H9 (cell line): ENCODE measurements around the gene RTP4. TPM values are rescaled to one million over a fixed set of nuclear protein-coding genes. Genes with fewer than 3 reads are reported as not detected.

Experiments used
- DNase-seq: peaks from one replicate; pipeline ENCODE4 v3.0.0-alpha.2; 2017
- H2AFZ ChIP-seq: one replicate; pipeline ENCODE4 v1.6.1; 2013; ENCODE audit warnings: mild to moderate bottlenecking, low read length, control low read depth, moderate library complexity
- H2AK5ac ChIP-seq: 2 replicates; pipeline ENCODE4 v1.6.1; 2013; ENCODE audit warnings: low read length, control low read depth, mixed read lengths; ENCODE audit not compliant: insufficient read length
- H2BK120ac ChIP-seq: one replicate; pipeline ENCODE4 v1.6.1; 2013; ENCODE audit warnings: low read depth, mild to moderate bottlenecking, low read length, control low read depth, inconsistent platforms; ENCODE audit not compliant: poor library complexity, severe bottlenecking
- H2BK12ac ChIP-seq: 2 replicates; pipeline ENCODE4 v1.6.1; 2013; ENCODE audit warnings: low read length, control low read depth, mixed read lengths, low read depth; ENCODE audit not compliant: insufficient read length
- H2BK15ac ChIP-seq: 2 replicates; pipeline ENCODE4 v1.6.1; 2013; ENCODE audit warnings: low read depth, low read length, control low read depth
- H2BK20ac ChIP-seq: one replicate; pipeline ENCODE4 v1.6.1; 2013; ENCODE audit warnings: low read depth, mild to moderate bottlenecking, low read length, control low read depth, inconsistent platforms; ENCODE audit not compliant: poor library complexity, severe bottlenecking
- H2BK5ac ChIP-seq: 2 replicates; pipeline ENCODE4 v1.6.1; 2013; ENCODE audit warnings: low read length, control low read depth, mixed read lengths; ENCODE audit not compliant: insufficient read length
- H3K14ac ChIP-seq: 2 replicates; pipeline ENCODE4 v1.6.1; 2013; ENCODE audit warnings: low read length, control low read depth; ENCODE audit not compliant: insufficient read depth
- H3K18ac ChIP-seq: 2 replicates; pipeline ENCODE4 v1.6.1; 2013; ENCODE audit warnings: low read depth, mild to moderate bottlenecking, mixed read lengths, low read length, control low read depth; ENCODE audit not compliant: insufficient read length
- H3K23ac ChIP-seq: 2 replicates; pipeline ENCODE4 v1.6.1; 2013; ENCODE audit warnings: low read length, control low read depth, mixed read lengths, low read depth; ENCODE audit not compliant: insufficient read length
- H3K23me2 ChIP-seq: 2 replicates; pipeline ENCODE4 v1.6.1; 2013; ENCODE audit warnings: low read depth, mild to moderate bottlenecking, mixed read lengths, low read length, control low read depth; ENCODE audit not compliant: insufficient read length, poor library complexity, severe bottlenecking
- H3K27ac ChIP-seq: 2 replicates; pipeline ENCODE4 v1.5.1; 2013; ENCODE audit warnings: low read length, control low read depth, mixed read lengths, low read depth; ENCODE audit not compliant: insufficient read length
- H3K27me3 ChIP-seq: 2 replicates; pipeline ENCODE4 v1.6.1; 2013; ENCODE audit warnings: low read length, control low read depth, inconsistent platforms; ENCODE audit not compliant: insufficient read depth
- H3K4ac ChIP-seq: 2 replicates; pipeline ENCODE4 v1.6.1; 2013; ENCODE audit warnings: low read depth, mild to moderate bottlenecking, control low read depth, inconsistent platforms, low read length, moderate library complexity
- H3K4me1 ChIP-seq: 2 replicates; pipeline ENCODE4 v1.6.1; 2013; ENCODE audit warnings: low read length, control low read depth, inconsistent platforms; ENCODE audit not compliant: insufficient read depth
- H3K4me2 ChIP-seq: 2 replicates; pipeline ENCODE4 v1.6.1; 2013; ENCODE audit warnings: low read length, control low read depth, mixed read lengths; ENCODE audit not compliant: insufficient read length, insufficient read depth
- H3K56ac ChIP-seq: 2 replicates; pipeline ENCODE4 v1.6.1; 2013; ENCODE audit warnings: low read depth, mild to moderate bottlenecking, mixed read lengths, low read length, control low read depth; ENCODE audit not compliant: insufficient read length
- H3K79me1 ChIP-seq: 2 replicates; pipeline ENCODE4 v1.6.1; 2013; ENCODE audit warnings: low read depth, mild to moderate bottlenecking, moderate library complexity, low read length, control low read depth, inconsistent platforms; ENCODE audit not compliant: insufficient read depth, poor library complexity, severe bottlenecking
- H3K79me2 ChIP-seq: 2 replicates; pipeline ENCODE4 v1.6.1; 2013; ENCODE audit warnings: low read length, control low read depth, inconsistent platforms; ENCODE audit not compliant: insufficient read depth
- H3K9ac ChIP-seq: 2 replicates; pipeline ENCODE4 v1.6.1; 2013; ENCODE audit warnings: low read length, control low read depth, mixed read lengths; ENCODE audit not compliant: insufficient read length; ENCODE audit errors: extremely low read depth
- H3K9me3 ChIP-seq: one replicate; pipeline ENCODE4 v1.6.1; 2013; ENCODE audit warnings: low read depth, low read length, inconsistent platforms; ENCODE audit not compliant: control insufficient read depth
- H3T11ph ChIP-seq: one replicate; pipeline ENCODE4 v1.6.1; 2013; ENCODE audit warnings: mild to moderate bottlenecking, low read length, control low read depth, inconsistent platforms
- H4K20me1 ChIP-seq: one replicate; pipeline ENCODE4 v1.6.1; 2013; ENCODE audit not compliant: control insufficient read depth, insufficient read length, insufficient read depth
- H4K5ac ChIP-seq: 2 replicates; pipeline ENCODE4 v1.6.1; 2013; ENCODE audit warnings: low read depth, mild to moderate bottlenecking, mixed read lengths, low read length, control low read depth; ENCODE audit not compliant: insufficient read length
- H4K8ac ChIP-seq: replicated peaks from 2 replicates; pipeline ENCODE4 v1.6.1; 2013; ENCODE audit warnings: low read length, control low read depth, mixed read lengths, low read depth; ENCODE audit not compliant: insufficient read length
- H4K91ac ChIP-seq: 2 replicates; pipeline ENCODE4 v1.6.1; 2013; ENCODE audit warnings: low read depth, mild to moderate bottlenecking, moderate library complexity, mixed read lengths, low read length, control low read depth; ENCODE audit not compliant: insufficient read length
- H3K27ac Mint-ChIP-seq, 3 experiments: 2 replicates in 2 of 3; 3 replicates in 1 of 3; pipeline ENCODE4 v1.8.0; 2020 to 2021; ENCODE audit warnings: mixed read lengths in 3 of 3, mild to moderate bottlenecking in 1 of 3, moderate library complexity in 1 of 3
- H3K27me3 Mint-ChIP-seq: 2 replicates; pipeline ENCODE4 v1.8.0; 2021; ENCODE audit warnings: low read depth, mild to moderate bottlenecking, moderate library complexity, mixed read lengths
- H3K36me3 Mint-ChIP-seq, 3 experiments: 2 replicates in 2 of 3; 3 replicates in 1 of 3; pipeline ENCODE4 v1.8.0; 2020 to 2021; ENCODE audit warnings: low read depth in 3 of 3, mixed read lengths in 3 of 3; ENCODE audit not compliant: insufficient read depth in 1 of 3
- H3K4me1 Mint-ChIP-seq, 2 experiments: 2 replicates each; pipeline ENCODE4 v1.8.0; 2020; ENCODE audit warnings: mixed read lengths in 2 of 2
- H3K4me3 Mint-ChIP-seq, 2 experiments: 2 replicates in 1 of 2; 3 replicates in 1 of 2; pipeline ENCODE4 v1.8.0; 2020 to 2021; ENCODE audit warnings: mild to moderate bottlenecking in 2 of 2, mixed read lengths in 2 of 2, moderate library complexity in 1 of 2
- H3K9me3 Mint-ChIP-seq, 2 experiments: 2 replicates in 1 of 2; 3 replicates in 1 of 2; pipeline ENCODE4 v1.8.0; 2020; ENCODE audit warnings: mild to moderate bottlenecking in 2 of 2, mixed read lengths in 2 of 2, moderate library complexity in 1 of 2
- total RNA-seq: library from RNA; stranded (reverse); gene quantifications from 2 replicates; pipeline ENCODE4 v1.2.1, GENCODE V29; 2021
- TF ChIP-seq, protein P1 (sequence below): fragments of 200-600 bp; sonication (generic); conservative IDR thresholded peaks from 3 replicates; pipeline ENCODE4 v1.8.0; 2021; ENCODE audit warnings: antibody characterized with exemption, mild to moderate bottlenecking

RTP4 gene
- total RNA-seq, 1 experiment from 2014 or later = not detected

DNA sequence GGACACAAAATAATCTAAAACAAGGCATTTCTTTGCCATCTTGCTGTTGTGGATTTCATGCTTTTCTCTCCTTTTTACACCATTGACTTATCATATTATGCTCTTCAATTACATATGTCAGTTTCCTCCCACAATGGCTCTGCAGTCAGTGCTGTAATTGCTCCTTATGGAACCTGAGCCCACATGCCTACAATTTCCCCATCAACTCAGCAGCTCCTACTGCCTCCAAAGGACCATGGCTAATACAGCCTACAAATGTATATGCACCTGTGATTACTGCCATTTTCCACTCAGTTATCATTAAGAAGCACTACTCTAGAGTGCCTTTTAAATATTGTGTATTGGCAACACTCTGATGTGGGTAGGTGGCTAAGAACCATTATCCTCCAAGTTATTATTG is 30.8 kb downstream of the RTP4 start:
- Mint-ChIP-seq H3K4me1 (no peaks in the 10 kb centered on the region), H3K9me3 (no peaks in the 10 kb centered on the region), H3K36me3 (no peaks in the 10 kb centered on the region), H3K4me3 (no peak overlapping the region), H3K27ac (no peak overlapping the region), H3K27me3 (no peaks in the 10 kb centered on the region; the same call in 1 of the 2 replicates)
- Histone ChIP-seq H3K79me1 (no peaks in the 10 kb centered on the region), H2AFZ (no peak overlapping the region), H3K56ac (no peak overlapping the region), H4K8ac (no peak overlapping the region), H3K79me2 (no peaks in the 10 kb centered on the region), H4K20me1 (no peaks in the 10 kb centered on the region), H2BK12ac (no peak overlapping the region), H3K9ac (no peak overlapping the region), H3K14ac (no peak overlapping the region), H3K9me3 (no peaks in the 10 kb centered on the region), H3K4ac (no peak overlapping the region), H2BK20ac (no peak overlapping the region), H3K23me2 (no peaks in the 10 kb centered on the region), H4K91ac (no peak overlapping the region), H2AK5ac (no peak overlapping the region), H4K5ac (no peak overlapping the region), H3T11ph (no peak overlapping the region), H2BK15ac (no peak overlapping the region), H3K4me1 (0 out of 2 replicates have a peak, but pooled peaks cover 2% of the 10 kb centered on the region), H3K23ac (no peak overlapping the region), H2BK5ac (no peak overlapping the region), H3K27me3 (no peaks in the 10 kb centered on the region), H3K27ac (no peak overlapping the region), H3K18ac (no peak overlapping the region), H3K4me2 (no peak overlapping the region), H2BK120ac (no peak overlapping the region)
- TF ChIP-seq, protein P1, sequence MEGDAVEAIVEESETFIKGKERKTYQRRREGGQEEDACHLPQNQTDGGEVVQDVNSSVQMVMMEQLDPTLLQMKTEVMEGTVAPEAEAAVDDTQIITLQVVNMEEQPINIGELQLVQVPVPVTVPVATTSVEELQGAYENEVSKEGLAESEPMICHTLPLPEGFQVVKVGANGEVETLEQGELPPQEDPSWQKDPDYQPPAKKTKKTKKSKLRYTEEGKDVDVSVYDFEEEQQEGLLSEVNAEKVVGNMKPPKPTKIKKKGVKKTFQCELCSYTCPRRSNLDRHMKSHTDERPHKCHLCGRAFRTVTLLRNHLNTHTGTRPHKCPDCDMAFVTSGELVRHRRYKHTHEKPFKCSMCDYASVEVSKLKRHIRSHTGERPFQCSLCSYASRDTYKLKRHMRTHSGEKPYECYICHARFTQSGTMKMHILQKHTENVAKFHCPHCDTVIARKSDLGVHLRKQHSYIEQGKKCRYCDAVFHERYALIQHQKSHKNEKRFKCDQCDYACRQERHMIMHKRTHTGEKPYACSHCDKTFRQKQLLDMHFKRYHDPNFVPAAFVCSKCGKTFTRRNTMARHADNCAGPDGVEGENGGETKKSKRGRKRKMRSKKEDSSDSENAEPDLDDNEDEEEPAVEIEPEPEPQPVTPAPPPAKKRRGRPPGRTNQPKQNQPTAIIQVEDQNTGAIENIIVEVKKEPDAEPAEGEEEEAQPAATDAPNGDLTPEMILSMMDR = no peak
- no peak for DNase-seq
